Parathyroid adenoma (tissue), 2 donors: Measurements from ENCODE around the gene KRTAP9-3.
"Not testable (repeated sequence)": the region's sequence is repeated elsewhere in the genome, so short reads cannot be mapped to it uniquely, and the experiment has no call there.

Source experiments
- H2AFZ ChIP-seq: fragments of 300-600 bp; sonication (generic); one replicate; pipeline ENCODE4 v1.7.0; 2017; ENCODE audit warnings: antibody characterized with exemption, mild to moderate bottlenecking
- H3K27ac ChIP-seq: fragments of 300-600 bp; sonication (generic); one replicate; pipeline ENCODE4 v1.7.0; 2017
- H3K27me3 ChIP-seq: fragments of 300-600 bp; sonication (generic); one replicate; pipeline ENCODE4 v1.7.0; 2017; ENCODE audit warnings: low read length; ENCODE audit not compliant: control insufficient read depth, insufficient read depth
- H3K36me3 ChIP-seq: fragments of 300-600 bp; sonication (generic); one replicate; pipeline ENCODE4 v1.7.0; 2017; ENCODE audit warnings: low read length; ENCODE audit not compliant: control insufficient read depth, insufficient read depth
- H3K4me1 ChIP-seq: fragments of 300-600 bp; sonication (generic); one replicate; pipeline ENCODE4 v1.7.0; 2017; ENCODE audit warnings: control low read depth
- H3K4me2 ChIP-seq: fragments of 300-600 bp; sonication (generic); one replicate; pipeline ENCODE4 v1.7.0; 2017; ENCODE audit warnings: low read length
- H3K4me3 ChIP-seq: fragments of 300-600 bp; sonication (generic); one replicate; pipeline ENCODE4 v1.7.0; 2017; ENCODE audit warnings: low read depth, low read length
- H3K79me2 ChIP-seq: fragments of 300-600 bp; sonication (generic); one replicate; pipeline ENCODE4 v1.7.0; 2017; ENCODE audit warnings: control low read depth
- H3K9ac ChIP-seq: fragments of 300-600 bp; sonication (generic); one replicate; pipeline ENCODE4 v1.7.0; 2017; ENCODE audit warnings: mild to moderate bottlenecking
- H3K9me3 ChIP-seq: fragments of 300-600 bp; sonication (generic); one replicate; pipeline ENCODE4 v1.7.0; 2017; ENCODE audit warnings: low read length; ENCODE audit not compliant: control insufficient read depth
- CTCF ChIP-seq: fragments of 300-600 bp; sonication (generic); IDR thresholded peaks from one replicate; pipeline ENCODE4 v1.7.0; 2017; ENCODE audit warnings: antibody characterized with exemption, mild to moderate bottlenecking
- donor health status: primary hyperparathyroidism.

KRTAP9-3 gene

GRCh38 chr17:41212524-41213169 is 19.6 kb upstream of the KRTAP9-3 start:
- H3K27me3 ChIP-seq = no peaks in the 10 kb centered on the region
- no peaks in the 10 kb centered on the region for H3K79me2 ChIP-seq
- no peak overlapping the region for H3K9ac ChIP-seq
- no peaks in the 10 kb centered on the region for H3K4me1 ChIP-seq
- H3K4me3 ChIP-seq = no peak overlapping the region
- no peak for TF ChIP-seq CTCF
- no peak overlapping the region for H3K27ac ChIP-seq
- no peaks in the 10 kb centered on the region for H3K36me3 ChIP-seq
- no peaks in the 10 kb centered on the region for H3K9me3 ChIP-seq
- no peak overlapping the region for H2AFZ ChIP-seq
- H3K4me2 ChIP-seq = no peak overlapping the region

GRCh38 chr17:41215681-41216080 is 16.6 kb upstream of the KRTAP9-3 start:
- Histone ChIP-seq H3K79me2 (no peaks in the 10 kb centered on the region), H3K4me3 (no peak overlapping the region), H3K4me1 (no peaks in the 10 kb centered on the region), H2AFZ (no peak overlapping the region), H3K4me2 (no peak overlapping the region), H3K9ac (no peak overlapping the region), H3K27me3 (no peaks in the 10 kb centered on the region), H3K36me3 (no peaks in the 10 kb centered on the region), H3K9me3 (no peaks in the 10 kb centered on the region), H3K27ac (no peak overlapping the region)
- TF ChIP-seq CTCF = no peak

GRCh38 chr17:41223821-41224220 is 8.4 kb upstream of the KRTAP9-3 start:
- H3K27ac ChIP-seq = no peak overlapping the region
- H3K36me3 ChIP-seq = no peaks in the 10 kb centered on the region
- no peak overlapping the region for H3K9ac ChIP-seq
- H3K4me1 ChIP-seq = no peaks in the 10 kb centered on the region
- no peak overlapping the region for H2AFZ ChIP-seq
- H3K9me3 ChIP-seq = no peaks in the 10 kb centered on the region
- H3K4me3 ChIP-seq = no peak overlapping the region
- H3K27me3 ChIP-seq = no peaks in the 10 kb centered on the region
- no peaks in the 10 kb centered on the region for H3K79me2 ChIP-seq
- no peak for TF ChIP-seq CTCF
- H3K4me2 ChIP-seq = no peak overlapping the region

DNA sequence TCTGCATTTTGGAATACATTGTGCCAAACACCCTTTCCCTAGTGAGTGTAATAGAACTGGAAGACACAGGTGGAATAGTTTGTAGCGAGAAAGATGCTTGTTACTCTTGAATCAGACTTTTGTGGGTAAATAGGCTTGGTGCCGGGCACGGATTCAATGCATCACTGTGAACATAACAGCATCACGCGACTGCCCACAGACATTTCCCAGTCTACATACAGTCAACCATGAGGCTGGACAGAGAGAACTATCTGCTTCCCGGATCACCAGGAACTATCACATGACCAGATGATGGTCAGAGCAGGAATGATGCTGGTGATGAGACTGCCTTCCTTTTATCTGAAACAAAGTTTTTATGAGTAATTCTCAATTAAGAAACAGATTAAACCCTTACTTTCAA is 6.2 kb upstream of the KRTAP9-3 start:
- no peaks in the 10 kb centered on the region for H3K4me1 ChIP-seq
- no peaks in the 10 kb centered on the region for H3K27me3 ChIP-seq
- no peak overlapping the region for H3K4me3 ChIP-seq
- no peak overlapping the region for H3K9ac ChIP-seq
- no peak overlapping the region for H3K27ac ChIP-seq
- H3K36me3 ChIP-seq = no peaks in the 10 kb centered on the region
- no peak for TF ChIP-seq CTCF
- no peaks in the 10 kb centered on the region for H3K79me2 ChIP-seq
- H2AFZ ChIP-seq = no peak overlapping the region
- no peaks in the 10 kb centered on the region for H3K9me3 ChIP-seq
- no peak overlapping the region for H3K4me2 ChIP-seq

GRCh38 chr17:41226598-41227095 is 5.6 kb upstream of the KRTAP9-3 start, which contains the start of gene KRTAP9-2:
Gene KRTAP9-2 (plus strand): TSS chr17:41226648. CDS start chr17:41226655, 7 bp downstream.
- not testable (repeated sequence) for H3K36me3 ChIP-seq, H3K9ac ChIP-seq, H3K79me2 ChIP-seq, H2AFZ ChIP-seq, H3K4me2 ChIP-seq, H3K4me1 ChIP-seq, H3K27ac ChIP-seq, H3K4me3 ChIP-seq, H3K27me3 ChIP-seq, H3K9me3 ChIP-seq
